Activated naive CD4-positive, alpha-beta T cell treated with anti-CD3 and anti-CD28 coated beads, Interleukin-2, amount 50 U/mL, for 16 hours (primary cell): ENCODE measurements around the gene PCDHGA2.
"Not testable (repeated sequence)": the region's sequence is repeated elsewhere in the genome, so short reads cannot be mapped to it uniquely, and the experiment has no call there.

Experiments
- DNase-seq: peaks from one replicate; pipeline ENCODE4 v3.0.0-alpha.2; 2020

PCDHGA2 gene

DNA sequence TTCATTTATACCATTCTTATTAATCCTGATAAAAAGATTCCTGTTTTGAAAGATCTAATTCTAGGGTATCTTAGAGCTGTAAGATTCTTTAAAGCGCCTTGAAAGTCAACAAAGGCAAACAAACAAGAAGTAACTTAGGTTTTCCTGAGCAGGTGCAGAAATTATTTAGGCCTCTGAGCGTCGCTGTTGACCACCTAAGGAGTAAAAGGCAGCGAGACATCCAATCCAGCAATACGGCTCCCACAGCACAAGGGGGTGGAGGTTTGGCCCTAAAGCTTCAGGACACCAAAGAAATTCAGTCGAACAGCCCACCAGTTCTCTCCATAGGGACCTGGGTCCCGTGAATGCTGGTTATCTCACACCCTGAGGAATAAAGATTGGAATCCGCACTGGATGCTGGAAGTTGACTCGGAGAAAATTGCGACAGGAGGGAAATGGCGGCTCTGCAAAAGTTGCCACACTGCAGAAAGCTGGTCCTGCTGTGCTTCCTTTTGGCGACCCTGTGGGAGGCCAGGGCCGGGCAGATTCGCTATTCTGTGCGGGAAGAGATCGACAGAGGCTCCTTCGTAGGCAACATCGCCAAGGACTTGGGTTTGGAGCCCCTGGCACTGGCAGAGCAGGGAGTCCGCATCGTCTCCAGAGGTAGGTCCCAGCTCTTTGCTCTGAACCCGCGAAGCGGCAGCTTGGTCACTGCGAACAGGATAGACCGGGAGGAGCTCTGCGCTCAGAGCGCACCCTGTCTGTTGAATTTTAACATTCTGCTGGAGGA lies at the start of gene PCDHGA2:
TSS of gene PCDHGA2 (plus strand) at position 223 of the 769 bp plus-strand sequence.
- DNase-seq: no peak

GRCh38 chr5:141298376-141298775 lies 40.2 kb upstream of the PCDHGA2 start:
- DNase-seq: no peak

DNA sequence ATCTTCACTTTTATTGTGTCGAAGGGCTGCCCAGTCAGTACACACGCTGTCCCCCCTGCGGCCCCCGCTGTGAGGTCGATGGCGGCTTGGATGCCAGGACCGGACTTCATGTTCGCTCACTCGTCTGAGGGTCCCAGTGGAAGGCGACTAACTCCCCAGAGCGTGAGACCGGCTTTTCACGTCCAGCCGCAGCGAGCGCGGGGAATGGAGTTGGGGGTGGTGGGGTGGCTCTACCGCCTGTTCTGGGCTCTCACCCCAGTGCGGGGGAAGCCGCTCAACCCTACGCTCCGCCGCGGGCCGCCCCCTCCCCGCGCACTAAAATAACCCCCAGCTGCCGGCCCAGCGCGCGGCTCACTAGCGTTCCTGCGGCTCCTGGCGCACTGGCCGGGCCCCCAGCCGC lies 34.8 kb upstream of the PCDHGA2 start, which contains the start of gene SLC25A2:
TSS of gene SLC25A2 (minus strand) at position 294 of the 400 bp plus-strand sequence. CDS start at position 110, 184 bp downstream.
- DNase-seq: no peak

DNA sequence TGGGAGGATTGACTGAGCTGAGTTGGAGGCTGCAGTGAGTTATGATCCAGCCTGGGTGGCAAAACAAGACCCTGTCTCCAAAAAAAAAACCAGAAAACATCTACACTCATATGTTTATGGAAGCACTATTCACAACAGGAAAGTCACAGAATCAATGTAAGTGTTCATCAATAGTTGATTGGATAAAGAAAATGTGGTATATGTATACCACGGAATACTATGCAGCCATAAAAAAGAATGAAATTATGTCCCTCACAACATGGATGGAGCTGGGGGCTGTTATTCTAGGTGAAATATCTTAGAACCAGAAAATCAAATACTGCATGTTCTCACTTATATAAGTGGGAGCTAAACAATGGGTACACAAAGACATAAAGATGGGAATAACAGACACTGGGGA lies 31.9 kb upstream of the PCDHGA2 start:
- DNase-seq: no peak

GRCh38 chr5:141313711-141314110 lies 24.8 kb upstream of the PCDHGA2 start:
- no peak for DNase-seq

DNA sequence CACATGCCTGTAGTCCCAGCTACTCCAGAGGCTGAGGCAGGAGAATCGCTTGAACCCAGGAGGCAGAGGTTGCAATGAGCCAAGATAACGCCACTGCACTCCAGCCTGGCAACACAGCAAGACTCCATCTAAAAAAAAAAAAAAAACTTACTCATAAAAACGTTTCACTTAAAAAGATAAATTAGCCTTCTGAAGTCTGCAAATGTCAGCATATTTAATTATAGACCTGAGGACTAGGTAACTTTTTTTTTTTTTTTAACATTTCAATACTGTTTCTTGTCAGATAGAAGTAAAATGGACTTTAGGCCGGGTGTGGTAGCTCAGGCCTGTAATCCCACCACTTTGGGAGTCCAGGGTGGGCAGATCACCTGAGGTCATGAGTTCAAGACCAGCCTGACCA lies 21.6 kb upstream of the PCDHGA2 start:
- DNase-seq: not testable (repeated sequence)

DNA sequence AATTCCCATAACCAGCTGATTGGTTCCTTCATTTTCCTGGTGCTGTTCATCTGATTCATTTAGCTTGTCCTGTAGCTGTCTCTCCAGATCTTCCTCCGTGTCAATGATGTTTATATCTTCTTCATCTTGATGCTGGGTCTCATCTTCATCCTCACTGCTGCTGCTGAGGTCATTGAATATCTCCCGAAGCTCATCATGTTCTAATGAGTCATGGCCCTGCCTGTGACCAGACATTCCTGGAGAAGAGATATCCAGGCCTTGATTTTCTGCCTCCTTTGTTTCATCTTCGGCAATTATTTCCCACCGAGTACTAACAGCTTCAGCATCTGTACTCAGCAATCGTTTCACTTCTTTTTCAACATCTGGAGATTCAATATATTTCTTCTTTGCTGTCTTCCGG lies 19.4 kb upstream of the PCDHGA2 start:
- DNase-seq: no peak

DNA sequence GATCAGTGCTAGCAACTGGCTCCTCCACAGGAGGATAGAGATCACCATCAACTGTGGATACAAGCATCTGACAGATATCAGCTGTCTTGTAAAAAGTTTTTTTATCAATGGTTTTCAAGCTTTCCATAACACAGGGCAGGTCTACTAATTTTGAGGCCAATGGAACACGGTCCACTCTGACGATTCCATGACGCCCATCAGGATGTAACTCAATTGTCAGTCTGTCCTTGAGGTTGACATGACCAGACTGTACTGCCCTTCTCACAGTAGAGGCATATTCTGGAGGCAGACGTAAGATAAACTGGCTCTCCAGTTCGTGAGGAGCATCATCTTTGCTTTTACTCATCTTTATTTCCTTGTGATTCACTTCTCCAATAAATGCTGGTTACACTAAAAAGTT lies 18.9 kb upstream of the PCDHGA2 start:
- no peak for DNase-seq

GRCh38 chr5:141320225-141321169 lies 18.1 kb upstream of the PCDHGA2 start, which contains the start of gene TAF7:
TAF7 (minus strand) TSS chr5:141320784; CDS start chr5:141320044, 740 bp downstream.
- peak; percentile 93 for DNase-seq

- no peak for DNase-seq
Measured at GRCh38 chr5:141322261-141322660, 16.3 kb upstream of the PCDHGA2 start.

DNA sequence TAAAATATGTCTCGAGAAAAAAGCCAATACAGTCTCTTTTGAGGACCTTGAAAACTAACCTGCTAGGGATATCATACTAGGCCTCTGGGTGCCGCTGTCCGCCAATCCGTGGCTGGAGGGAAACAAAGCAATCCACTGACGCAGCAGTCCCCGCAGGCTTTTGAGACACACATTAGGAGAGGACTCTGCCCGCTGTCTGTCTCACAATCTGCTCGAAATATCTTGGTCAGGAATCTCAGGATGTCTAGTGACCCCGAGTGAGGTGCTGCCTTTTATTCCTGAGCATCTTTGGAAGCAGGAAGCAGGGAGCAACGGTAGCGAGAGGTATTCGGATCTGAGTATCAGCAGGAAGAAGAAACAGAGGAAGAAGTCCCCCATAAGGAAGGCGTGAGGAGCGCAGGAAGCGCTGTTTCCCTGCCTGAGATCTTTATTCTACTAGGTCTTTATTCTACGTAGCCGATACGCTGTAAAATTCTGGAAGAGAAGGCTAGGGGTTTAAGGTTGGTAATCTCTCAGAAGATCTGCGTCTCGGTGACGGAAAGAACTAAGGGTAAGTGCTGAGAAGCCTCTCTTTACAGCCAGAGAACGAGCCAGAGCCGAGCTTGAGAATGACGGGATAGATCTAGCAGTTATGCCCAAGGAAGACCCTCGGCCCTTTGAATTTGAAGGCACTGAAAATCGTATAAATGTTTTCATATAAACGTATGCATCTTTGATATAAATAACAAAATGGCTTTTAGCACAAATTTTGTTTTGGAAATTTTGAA lies 12.3 kb upstream of the PCDHGA2 start:
- peak; percentile 70 for DNase-seq

DNA sequence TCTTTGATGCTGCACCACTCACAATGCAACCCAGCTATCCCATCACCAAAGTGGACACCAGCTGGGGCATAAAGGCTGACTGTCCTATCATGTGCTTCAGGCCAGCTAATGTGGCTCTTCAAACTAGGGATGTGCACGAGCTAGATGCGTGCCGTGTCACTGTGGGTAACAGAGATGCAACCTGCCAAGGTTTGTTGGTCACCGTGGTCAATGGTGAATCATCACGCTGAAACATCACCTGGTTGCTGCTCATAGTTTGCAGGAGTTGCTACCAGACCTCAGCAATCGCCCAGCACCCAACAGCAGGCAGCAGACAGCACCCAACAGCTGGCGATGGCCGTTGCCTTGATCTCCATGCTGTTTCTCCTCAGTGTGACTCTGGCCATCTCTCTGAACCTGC lies 10.3 kb upstream of the PCDHGA2 start:
- no peak for DNase-seq

- DNase-seq: no peak
Measured at GRCh38 chr5:141330299-141331080, 8.1 kb upstream of the PCDHGA2 start, which contains the start of gene PCDHGA1. PCDHGA1 (plus strand) TSS chr5:141330514.

GRCh38 chr5:141332571-141332970 lies 6.0 kb upstream of the PCDHGA2 start:
- not testable (repeated sequence) for DNase-seq

GRCh38 chr5:141340781-141341354 lies 2.3 kb downstream of the PCDHGA2 start:
- DNase-seq: not testable (repeated sequence)

- DNase-seq: no peak
Measured at GRCh38 chr5:141342773-141343172, 4.2 kb downstream of the PCDHGA2 start.

- DNase-seq: no peak
Measured at GRCh38 chr5:141343242-141343952, 4.8 kb downstream of the PCDHGA2 start, which contains the start of gene PCDHGA3. PCDHGA3 (plus strand) TSS chr5:141343829; CDS start chr5:141344034, 205 bp downstream.

DNA sequence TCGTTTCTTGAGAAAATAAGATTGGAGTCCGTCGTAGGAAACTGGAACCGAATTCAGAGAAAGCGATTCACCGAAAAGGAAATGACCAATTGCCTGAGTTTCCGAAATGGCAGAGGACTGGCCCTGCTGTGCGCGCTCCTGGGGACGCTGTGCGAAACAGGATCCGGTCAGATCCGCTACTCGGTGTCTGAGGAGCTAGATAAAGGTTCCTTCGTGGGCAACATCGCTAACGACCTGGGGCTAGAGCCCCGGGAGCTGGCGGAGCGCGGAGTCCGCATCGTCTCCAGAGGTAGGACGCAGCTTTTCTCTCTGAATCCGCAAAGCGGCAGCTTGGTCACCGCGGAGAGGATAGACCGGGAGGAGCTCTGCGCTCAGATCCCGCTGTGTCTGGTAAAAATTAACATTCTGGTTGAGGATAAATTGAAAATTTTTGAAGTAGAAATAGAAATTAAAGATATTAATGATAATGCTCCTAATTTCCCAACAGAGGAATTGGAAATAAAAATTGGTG lies 5.4 kb downstream of the PCDHGA2 start:
- DNase-seq: no peak

DNA sequence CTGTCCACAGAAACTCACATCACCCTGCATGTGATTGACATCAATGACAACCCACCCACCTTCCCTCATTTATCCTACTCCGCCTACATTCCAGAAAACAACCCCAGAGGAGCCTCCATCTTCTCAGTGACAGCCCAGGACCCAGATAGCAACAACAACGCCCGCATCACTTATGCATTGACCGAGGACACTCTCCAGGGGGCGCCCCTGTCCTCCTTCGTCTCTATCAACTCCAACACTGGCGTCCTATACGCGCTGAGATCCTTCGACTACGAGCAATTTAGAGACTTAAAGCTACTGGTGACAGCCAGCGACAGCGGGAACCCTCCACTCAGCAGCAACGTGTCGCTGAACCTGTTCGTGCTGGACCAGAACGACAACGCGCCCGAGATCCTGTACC lies 6.8 kb downstream of the PCDHGA2 start:
- no peak for DNase-seq

DNA sequence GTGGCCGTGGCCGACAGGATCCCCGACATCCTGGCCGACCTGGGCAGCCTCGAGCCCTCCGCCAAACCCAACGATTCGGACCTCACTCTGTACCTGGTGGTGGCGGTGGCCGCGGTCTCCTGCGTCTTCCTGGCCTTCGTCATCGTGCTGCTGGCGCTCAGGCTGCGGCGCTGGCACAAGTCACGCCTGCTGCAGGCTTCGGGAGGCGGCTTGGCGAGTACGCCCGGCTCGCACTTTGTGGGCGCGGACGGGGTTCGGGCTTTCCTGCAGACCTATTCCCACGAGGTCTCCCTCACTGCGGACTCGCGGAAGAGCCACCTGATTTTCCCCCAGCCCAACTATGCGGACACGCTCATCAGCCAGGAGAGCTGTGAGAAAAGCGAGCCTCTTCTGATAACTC lies 7.5 kb downstream of the PCDHGA2 start:
- DNase-seq: not testable (repeated sequence)
